Natural killer cell treated with Interleukin-12 subunit alpha and Interleukin-12 subunit beta and Interleukin-15 and Interleukin-18, amount 100 ng/mL, for 72 hours (primary cell): ENCODE measurements around the gene TRIML2. TPM values are rescaled to one million over a fixed set of nuclear protein-coding genes. Genes with fewer than 3 reads are reported as not detected.

ENCODE experiments used
- ATAC-seq, 2 donors: fragments of 150-1000 bp; cut with Tn5 transposase in 1 of 2; sonication (Bioruptor Pico), chemical (Tn5 transposase) in 1 of 2; 2 replicates each; pipeline ENCODE4 v1.10.0; 2021
- DNase-seq: peaks from one replicate; pipeline ENCODE4 v3.0.0; 2022; ENCODE audit warnings: low spot score
- H3K27ac Mint-ChIP-seq, 2 donors: 1 replicate in 1 of 2; 2 replicates in 1 of 2; pipeline ENCODE4 v1.8.0; 2022; ENCODE audit warnings: mixed read lengths in 2 of 2, mild to moderate bottlenecking in 1 of 2, moderate library complexity in 1 of 2
- H3K27me3 Mint-ChIP-seq, 2 donors: 1 replicate in 1 of 2; 2 replicates in 1 of 2; pipeline ENCODE4 v1.8.0; 2022; ENCODE audit warnings: mixed read lengths in 2 of 2
- H3K36me3 Mint-ChIP-seq: one replicate; pipeline ENCODE4 v1.8.0; 2022; ENCODE audit warnings: mixed read lengths
- H3K4me1 Mint-ChIP-seq, 2 donors: 1 replicate in 1 of 2; 2 replicates in 1 of 2; pipeline ENCODE4 v1.8.0; 2022; ENCODE audit warnings: low read depth in 2 of 2, mixed read lengths in 2 of 2, mild to moderate bottlenecking in 1 of 2
- H3K4me3 Mint-ChIP-seq: one replicate; pipeline ENCODE4 v1.8.0; 2022; ENCODE audit warnings: mixed read lengths
- H3K9me3 Mint-ChIP-seq: 2 replicates; pipeline ENCODE4 v1.8.0; 2022; ENCODE audit warnings: mixed read lengths
- total RNA-seq, 2 donors: library from RNA; stranded (reverse); gene quantifications; one replicate each; pipeline ENCODE4 v1.2.3, GENCODE V29; 2022

Gene TRIML2
- total RNA-seq, 2 donors from 2014 or later: not detected

- no peaks in the 10 kb centered on the region for H3K4me1 Mint-ChIP-seq
- H3K27me3 Mint-ChIP-seq: no peaks in the 10 kb centered on the region
- H3K36me3 Mint-ChIP-seq: no peaks in the 10 kb centered on the region
- ATAC-seq: no peak
- DNase-seq: no peak
- peaks cover 16% of the 10 kb centered on the region for H3K9me3 Mint-ChIP-seq
- H3K4me3 Mint-ChIP-seq: no peak overlapping the region
- H3K27ac Mint-ChIP-seq: no peak overlapping the region
Measured at GRCh38 chr4:188127214-188127874, 17.9 kb upstream of the TRIML2 start.

- no peaks in the 10 kb centered on the region for H3K36me3 Mint-ChIP-seq
- no peaks in the 10 kb centered on the region for H3K4me1 Mint-ChIP-seq
- no peak overlapping the region for H3K27ac Mint-ChIP-seq
- DNase-seq (no peak), ATAC-seq (no peak)
- peaks cover 27% of the 10 kb centered on the region for H3K9me3 Mint-ChIP-seq
- no peak overlapping the region for H3K4me3 Mint-ChIP-seq
- H3K27me3 Mint-ChIP-seq: no peaks in the 10 kb centered on the region
Measured at GRCh38 chr4:188121530-188121929, 12.1 kb upstream of the TRIML2 start.

GRCh38 chr4:188117631-188118324 lies 8.4 kb upstream of the TRIML2 start:
- no peak overlapping the region for H3K4me3 Mint-ChIP-seq
- H3K9me3 Mint-ChIP-seq: peaks cover 17% of the 10 kb centered on the region
- DNase-seq (no peak), ATAC-seq (no peak)
- H3K4me1 Mint-ChIP-seq: no peaks in the 10 kb centered on the region
- H3K27ac Mint-ChIP-seq: no peak overlapping the region
- H3K27me3 Mint-ChIP-seq: no peaks in the 10 kb centered on the region
- no peaks in the 10 kb centered on the region for H3K36me3 Mint-ChIP-seq

- H3K4me1 Mint-ChIP-seq: no peaks in the 10 kb centered on the region
- no peaks in the 10 kb centered on the region for H3K27me3 Mint-ChIP-seq
- peaks cover 14% of the 10 kb centered on the region for H3K9me3 Mint-ChIP-seq
- no peak overlapping the region for H3K4me3 Mint-ChIP-seq
- DNase-seq: no peak
- H3K36me3 Mint-ChIP-seq: peaks cover 13% of the 10 kb centered on the region
- no peak overlapping the region for H3K27ac Mint-ChIP-seq
- ATAC-seq: no peak
Measured at GRCh38 chr4:188113156-188113555, 3.8 kb upstream of the TRIML2 start.

GRCh38 chr4:188111955-188112354 lies 2.6 kb upstream of the TRIML2 start:
- no peaks in the 10 kb centered on the region for H3K4me1 Mint-ChIP-seq
- DNase-seq (no peak), ATAC-seq (no peak)
- no peaks in the 10 kb centered on the region for H3K27me3 Mint-ChIP-seq
- peaks cover 16% of the 10 kb centered on the region for H3K9me3 Mint-ChIP-seq
- peaks cover 19% of the 10 kb centered on the region for H3K36me3 Mint-ChIP-seq
- H3K4me3 Mint-ChIP-seq: no peak overlapping the region
- no peak overlapping the region for H3K27ac Mint-ChIP-seq

- H3K9me3 Mint-ChIP-seq: peaks cover 14% of the 10 kb centered on the region
Measured at GRCh38 chr4:188110741-188111471, 1.5 kb upstream of the TRIML2 start.

GRCh38 chr4:188110036-188110435 lies 633 bp upstream of the TRIML2 start:
- Mint-ChIP-seq H3K4me3 (no peak overlapping the region), H3K9me3 (peaks cover 14% of the 10 kb centered on the region), H3K36me3 (peaks cover 19% of the 10 kb centered on the region), H3K27ac (no peak overlapping the region), H3K27me3 (no peaks in the 10 kb centered on the region), H3K4me1 (no peaks in the 10 kb centered on the region)
- no peak for ATAC-seq
- no peak for DNase-seq

More at GRCh38 chr4:188110741-188111471, 1.5 kb upstream of the TRIML2 start:
- Mint-ChIP-seq H3K4me3 (no peak overlapping the region), H3K4me1 (no peaks in the 10 kb centered on the region), H3K27me3 (no peaks in the 10 kb centered on the region), H3K27ac (no peak overlapping the region), H3K36me3 (peaks cover 19% of the 10 kb centered on the region)
- no peak for DNase-seq
- ATAC-seq: no peak

- Mint-ChIP-seq H3K4me3 (no peak overlapping the region), H3K4me1 (no peaks in the 10 kb centered on the region), H3K27ac (no peak overlapping the region), H3K9me3 (peaks cover 26% of the 10 kb centered on the region), H3K27me3 (no peaks in the 10 kb centered on the region), H3K36me3 (peaks cover 19% of the 10 kb centered on the region)
- no peak for DNase-seq
- no peak for ATAC-seq
Measured at GRCh38 chr4:188107931-188108843, 1.2 kb downstream of the TRIML2 start.

GRCh38 chr4:188106454-188106853 lies 2.9 kb downstream of the TRIML2 start:
- DNase-seq (no peak), ATAC-seq (no peak)
- Mint-ChIP-seq H3K27me3 (no peaks in the 10 kb centered on the region), H3K4me1 (no peaks in the 10 kb centered on the region), H3K36me3 (peaks cover 19% of the 10 kb centered on the region), H3K4me3 (no peak overlapping the region), H3K9me3 (peaks cover 26% of the 10 kb centered on the region), H3K27ac (no peak overlapping the region)

GRCh38 chr4:188092824-188093223 lies 16.6 kb downstream of the TRIML2 start:
- H3K27me3 Mint-ChIP-seq: no peaks in the 10 kb centered on the region
- H3K9me3 Mint-ChIP-seq: peaks cover 15% of the 10 kb centered on the region
- no peak for ATAC-seq
- peaks cover 17% of the 10 kb centered on the region for H3K36me3 Mint-ChIP-seq
- no peak overlapping the region for H3K27ac Mint-ChIP-seq
- no peaks in the 10 kb centered on the region for H3K4me1 Mint-ChIP-seq
- no peak for DNase-seq
- no peak overlapping the region for H3K4me3 Mint-ChIP-seq

GRCh38 chr4:188086858-188087257 lies 22.5 kb downstream of the TRIML2 start:
- ATAC-seq (no peak), DNase-seq (no peak)
- Mint-ChIP-seq H3K27me3 (no peaks in the 10 kb centered on the region), H3K4me3 (no peak overlapping the region), H3K4me1 (no peaks in the 10 kb centered on the region), H3K9me3 (peaks cover 18% of the 10 kb centered on the region), H3K36me3 (peaks cover 11% of the 10 kb centered on the region), H3K27ac (no peak overlapping the region)

- no peak for DNase-seq
- peaks cover 27% of the 10 kb centered on the region for H3K9me3 Mint-ChIP-seq
- peaks cover 4% of the 10 kb centered on the region for H3K36me3 Mint-ChIP-seq
- no peaks in the 10 kb centered on the region for H3K27me3 Mint-ChIP-seq
- H3K27ac Mint-ChIP-seq: no peak overlapping the region
- H3K4me1 Mint-ChIP-seq: no peaks in the 10 kb centered on the region
- no peak for ATAC-seq
- H3K4me3 Mint-ChIP-seq: no peak overlapping the region
Measured at GRCh38 chr4:188082796-188083195, 26.6 kb downstream of the TRIML2 start.

GRCh38 chr4:188078116-188078515 lies 31.3 kb downstream of the TRIML2 start:
- Mint-ChIP-seq H3K27me3 (no peaks in the 10 kb centered on the region), H3K9me3 (peaks cover 30% of the 10 kb centered on the region), H3K4me3 (no peak overlapping the region), H3K27ac (no peak overlapping the region), H3K36me3 (peaks cover 4% of the 10 kb centered on the region), H3K4me1 (no peaks in the 10 kb centered on the region)
- ATAC-seq (no peak), DNase-seq (no peak)
